ENCODE measurements around the gene SLC8A3.
A peak's percentile ranks its signal among the peaks of the same experiment; 100 is the strongest.

The SLC8A3 gene

GRCh38 chr14:70061108-70061507 lies 127.6 kb downstream of the SLC8A3 start:
- no peak for DNase-seq

GRCh38 chr14:70059545-70059944 lies 129.2 kb downstream of the SLC8A3 start:
- no peak for DNase-seq

- no peak for DNase-seq
Measured at GRCh38 chr14:70057519-70058136, 131.1 kb downstream of the SLC8A3 start.

- DNase-seq: no peak
Measured at GRCh38 chr14:70052990-70053389, 135.8 kb downstream of the SLC8A3 start.

- no peak for DNase-seq
Measured at GRCh38 chr14:70050136-70050535, 138.6 kb downstream of the SLC8A3 start.

- no peak for DNase-seq
Measured at GRCh38 chr14:70049605-70050004, 139.1 kb downstream of the SLC8A3 start.

GRCh38 chr14:70048313-70048654 lies 140.5 kb downstream of the SLC8A3 start:
- DNase-seq: no peak

- no peak for DNase-seq
Measured at GRCh38 chr14:70047598-70048312, 141.0 kb downstream of the SLC8A3 start.

- no peak for DNase-seq
Measured at GRCh38 chr14:70045844-70046535, 142.8 kb downstream of the SLC8A3 start.

- no peak for DNase-seq
Measured at GRCh38 chr14:70045310-70045709, 143.4 kb downstream of the SLC8A3 start.

- DNase-seq: no peak
Measured at GRCh38 chr14:70043001-70043400, 145.8 kb downstream of the SLC8A3 start.

- no peak for DNase-seq
Measured at GRCh38 chr14:70036665-70037064, 152.1 kb downstream of the SLC8A3 start.

- no peak for DNase-seq
Measured at GRCh38 chr14:70034257-70034656, 154.5 kb downstream of the SLC8A3 start.

GRCh38 chr14:70033561-70033960 lies 155.2 kb downstream of the SLC8A3 start:
- DNase-seq: no peak

- no peak for DNase-seq
Measured at GRCh38 chr14:70033116-70033515, 155.6 kb downstream of the SLC8A3 start.

GRCh38 chr14:70032447-70032846 lies 156.3 kb downstream of the SLC8A3 start:
- DNase-seq: no peak

GRCh38 chr14:70032016-70032415 lies 156.7 kb downstream of the SLC8A3 start:
- DNase-seq: no peak

- no peak for DNase-seq
Measured at GRCh38 chr14:70029296-70030132, 159.2 kb downstream of the SLC8A3 start.

- DNase-seq: peak; percentile 30
Measured at GRCh38 chr14:70027785-70028428, 160.8 kb downstream of the SLC8A3 start.

GRCh38 chr14:70023871-70024270 lies 164.9 kb downstream of the SLC8A3 start:
- no peak for DNase-seq

GRCh38 chr14:70022771-70023445 lies 165.8 kb downstream of the SLC8A3 start:
- no peak for DNase-seq
